ENCODE measurements around the gene MCEMP1.

GRCh38 chr19:7637374-7638256, 39.3 kb upstream of the MCEMP1 start:
- TF ChIP-seq CTCF (IDR thresholded peaks at IDR 0.05; ENCODE audit: borderline replicate concordance, extremely low read depth, low read length, poor library complexity, severe bottlenecking) (no peak), EZH2 (IDR thresholded peaks at IDR 0.05; ENCODE audit: borderline replicate concordance, low read depth, low read length, severe bottlenecking) (no peak)

Measured in DND-41 (cell line).